PFSK-1 (cell line): ENCODE data around the gene NUDT19.

Experiments
- POLR2AphosphoS5 ChIP-seq: IDR thresholded peaks from 2 replicates; pipeline ENCODE4 v1.6.1; 2012; ENCODE audit warnings: low read depth, mild to moderate bottlenecking, control low read depth, low read length, moderate library complexity
- REST ChIP-seq, 2 experiments: IDR thresholded peaks; 2 replicates each; pipeline versions ENCODE4 v1.6.1 to v1.8.0; 2011 to 2012; ENCODE audit warnings: low read depth in 2 of 2, low read length in 2 of 2, control low read depth in 1 of 2, inconsistent platforms in 1 of 2, mild to moderate bottlenecking in 1 of 2, moderate library complexity in 1 of 2; ENCODE audit not compliant: insufficient read depth in 1 of 2
- TAF1 ChIP-seq: IDR thresholded peaks from 2 replicates; pipeline ENCODE4 v1.6.1; 2012; ENCODE audit warnings: low read length, control low read depth, borderline replicate concordance; ENCODE audit not compliant: insufficient read depth

- TF ChIP-seq TAF1, result no peak
- TF ChIP-seq POLR2AphosphoS5, result no peak
- TF ChIP-seq REST (IDR thresholded peaks at IDR 0.05; ENCODE audit: insufficient read depth in 1 of 2, low read depth in 2 of 2, low read length in 2 of 2), result no peak
These were observed 48.9 kb upstream of the NUDT19 start for GRCh38 chr19:32642771-32643170.
